8988T (cell line): ENCODE measurements around the gene TLX3.

Experiments
- DNase-seq: peaks from one replicate; pipeline ENCODE4 v3.0.0; 2011

Gene TLX3

GRCh38 chr5:171306781-171307591, 2.1 kb upstream of the TLX3 start:
- DNase-seq, result no peak

- no peak for DNase-seq
Observed at GRCh38 chr5:171307789-171308452, 1.1 kb upstream of the TLX3 start.

- DNase-seq, result no peak
Observed at GRCh38 chr5:171309276-171310211, 496 bp downstream of the TLX3 start.

GRCh38 chr5:171310212-171310818, 1.3 kb downstream of the TLX3 start:
- DNase-seq, result no peak

- no peak for DNase-seq
Observed at GRCh38 chr5:171310819-171311321, 1.8 kb downstream of the TLX3 start.

GRCh38 chr5:171311322-171312077, 2.5 kb downstream of the TLX3 start:
- no peak for DNase-seq

GRCh38 chr5:171312129-171312974, 3.3 kb downstream of the TLX3 start:
- DNase-seq, result no peak

- no peak for DNase-seq
Observed at GRCh38 chr5:171313481-171314206, 4.6 kb downstream of the TLX3 start.

GRCh38 chr5:171314728-171315385, 5.8 kb downstream of the TLX3 start:
- no peak for DNase-seq

GRCh38 chr5:171315386-171315891, 6.4 kb downstream of the TLX3 start:
- DNase-seq, result no peak

- no peak for DNase-seq
Observed at GRCh38 chr5:171315925-171316257, 6.8 kb downstream of the TLX3 start.

- no peak for DNase-seq
Observed at GRCh38 chr5:171316258-171317121, 7.4 kb downstream of the TLX3 start.

- DNase-seq, result no peak
Observed at GRCh38 chr5:171317230-171317629, 8.2 kb downstream of the TLX3 start.

GRCh38 chr5:171318026-171318425, 9.0 kb downstream of the TLX3 start:
- DNase-seq, result no peak

GRCh38 chr5:171321447-171321846, 12.4 kb downstream of the TLX3 start:
- DNase-seq, result no peak

- DNase-seq, result no peak
Observed at GRCh38 chr5:171322527-171322926, 13.5 kb downstream of the TLX3 start.

- no peak for DNase-seq
Observed at GRCh38 chr5:171323007-171323406, 14.0 kb downstream of the TLX3 start.

- no peak for DNase-seq
Observed at GRCh38 chr5:171323806-171324632, 15.0 kb downstream of the TLX3 start.
